ENCODE results near the gene SFPQ.
A peak's percentile ranks its signal among the peaks of the same experiment; 100 is the strongest.
"Not testable (repeated sequence)": the region's sequence is repeated elsewhere in the genome, so short reads cannot be mapped to it uniquely, and the experiment has no call there.

SFPQ gene

GRCh38 chr1:35188578-35189392 lies 4.2 kb downstream of the SFPQ start:
- DNase-seq (ENCODE audit: low read depth) = no peak

DNA sequence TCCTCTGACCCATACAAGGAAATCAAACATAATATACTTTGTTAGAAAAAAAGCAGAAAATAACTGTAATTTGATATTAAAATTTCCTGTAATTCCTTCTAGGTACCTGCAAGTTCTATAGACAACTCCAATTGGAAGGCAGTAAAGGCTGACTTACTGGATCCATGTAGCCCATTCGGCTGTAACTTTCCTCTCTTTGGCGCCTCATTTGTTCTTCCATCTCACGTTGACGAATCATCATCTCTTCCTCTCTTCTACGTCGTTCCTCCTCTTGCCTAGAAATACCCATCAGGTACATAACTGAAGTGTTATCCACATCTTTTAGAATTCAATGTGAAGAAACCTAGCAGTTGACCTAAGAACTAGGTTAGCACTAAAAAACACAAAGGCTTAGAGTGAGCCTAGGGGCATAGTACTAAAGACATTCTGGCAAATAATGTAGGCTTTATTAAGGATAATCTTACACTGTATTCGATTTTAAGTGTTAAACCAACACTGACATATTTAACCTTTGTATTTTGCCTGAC lies 5.1 kb downstream of the SFPQ start:
- no peak for DNase-seq (ENCODE audit: low read depth)

DNA sequence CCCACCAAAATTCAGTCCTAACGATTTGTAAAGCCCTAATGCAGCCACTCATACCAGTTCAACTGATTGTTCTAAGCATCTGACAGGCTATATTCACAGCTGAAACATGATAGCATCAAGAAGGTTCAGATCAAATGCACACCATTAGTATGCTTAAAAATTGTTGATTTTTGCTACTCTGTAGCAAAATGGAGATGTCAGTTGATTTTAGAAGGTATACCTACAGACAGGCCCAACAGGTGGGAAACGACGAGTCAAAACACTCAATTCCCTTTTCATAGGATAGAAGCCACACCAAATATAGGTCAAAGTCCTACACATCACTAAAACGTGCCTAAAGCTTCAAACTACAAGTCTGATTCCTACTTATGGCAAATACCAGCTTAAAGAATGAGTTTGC lies 6.7 kb downstream of the SFPQ start:
- DNase-seq (ENCODE audit: low read depth) = no peak

DNA sequence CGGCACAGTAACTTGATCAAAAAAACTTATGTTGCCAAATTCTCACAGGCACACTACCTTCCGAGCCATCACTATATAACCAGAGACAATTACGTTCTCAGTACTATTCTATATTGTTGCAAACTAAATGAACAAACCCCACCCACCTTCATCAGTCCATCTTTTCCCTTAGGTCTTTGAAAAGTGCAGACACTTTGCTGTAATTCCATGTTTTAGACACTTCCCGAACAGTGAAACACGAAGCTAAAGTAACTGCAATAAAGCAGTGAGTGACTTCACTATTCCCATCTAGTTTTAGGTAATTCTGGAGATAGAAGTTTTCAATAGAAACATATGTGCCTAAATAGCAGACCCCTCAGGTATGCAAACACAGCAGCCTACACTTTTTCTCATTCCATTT lies 7.7 kb downstream of the SFPQ start:
- no peak for DNase-seq (ENCODE audit: low read depth)

GRCh38 chr1:35184495-35185199 lies 8.3 kb downstream of the SFPQ start:
- DNase-seq (ENCODE audit: low read depth) = no peak

GRCh38 chr1:35181790-35182455 lies 11.0 kb downstream of the SFPQ start:
- no peak for DNase-seq (ENCODE audit: low read depth)

- DNase-seq (ENCODE audit: low read depth) = peak; percentile 83
These were observed 12.1 kb downstream of the SFPQ start for GRCh38 chr1:35180776-35181374.

DNA sequence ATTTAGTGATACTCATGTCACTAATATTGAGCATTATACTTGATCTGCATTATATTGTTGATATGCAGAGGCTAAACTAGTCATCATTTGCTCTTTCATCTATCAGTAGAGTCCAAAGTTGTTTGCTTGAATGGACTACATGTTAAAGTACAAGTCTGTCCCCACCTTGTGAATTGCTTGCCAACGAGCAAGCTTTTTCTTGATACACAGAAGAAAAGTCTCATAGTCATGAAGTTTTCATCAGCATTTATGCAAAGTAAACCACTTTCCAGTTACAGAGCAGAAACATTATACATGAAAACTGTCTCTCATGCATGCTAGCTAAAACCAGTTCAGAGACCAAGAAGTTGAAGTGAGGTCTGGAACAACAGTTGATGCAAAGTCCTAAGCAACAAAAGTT lies 13.0 kb downstream of the SFPQ start:
- no peak for DNase-seq (ENCODE audit: low read depth)

GRCh38 chr1:35178874-35179380 lies 14.0 kb downstream of the SFPQ start:
- DNase-seq (ENCODE audit: low read depth) = no peak

DNA sequence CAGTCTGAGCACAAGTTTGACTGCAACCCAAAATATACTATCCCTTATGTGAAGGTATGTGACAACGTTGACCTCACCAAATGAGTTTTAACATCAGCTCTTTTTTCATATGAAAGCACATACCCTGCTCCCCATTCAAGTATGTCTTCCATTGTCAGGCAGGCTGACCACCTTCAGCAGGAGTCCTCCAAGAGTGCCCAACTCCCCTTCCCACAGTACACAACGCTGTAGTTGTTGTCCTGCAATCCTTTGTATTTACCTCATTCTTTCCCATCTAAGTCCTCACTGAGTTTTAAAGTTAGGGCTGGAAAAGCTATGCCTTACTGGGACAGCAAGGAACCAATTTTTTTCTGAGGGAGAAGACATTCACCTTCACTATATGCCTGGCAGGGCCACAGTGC lies 14.7 kb downstream of the SFPQ start:
- DNase-seq (ENCODE audit: low read depth) = no peak

- DNase-seq (ENCODE audit: low read depth) = no peak
These were observed 15.6 kb downstream of the SFPQ start for GRCh38 chr1:35177237-35177786.

DNA sequence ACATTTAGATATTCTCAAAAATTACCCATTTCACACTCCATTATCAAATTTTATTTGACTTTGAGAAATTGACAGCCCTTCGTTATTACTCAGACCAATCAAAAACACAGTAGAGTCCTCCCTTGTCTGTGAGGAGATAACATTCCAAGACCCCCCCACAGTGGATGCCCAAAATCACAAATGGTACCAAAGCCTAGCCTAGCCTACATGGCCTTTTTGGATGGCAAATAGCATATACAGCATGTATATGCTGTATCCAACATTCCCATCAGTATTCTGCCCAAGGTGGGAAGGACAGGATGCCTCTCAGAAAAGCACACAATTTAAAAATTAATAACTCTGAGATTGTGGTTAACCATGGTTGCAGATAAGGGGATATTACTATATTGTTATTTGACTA lies 17.3 kb downstream of the SFPQ start:
- DNase-seq (ENCODE audit: low read depth) = no peak

DNA sequence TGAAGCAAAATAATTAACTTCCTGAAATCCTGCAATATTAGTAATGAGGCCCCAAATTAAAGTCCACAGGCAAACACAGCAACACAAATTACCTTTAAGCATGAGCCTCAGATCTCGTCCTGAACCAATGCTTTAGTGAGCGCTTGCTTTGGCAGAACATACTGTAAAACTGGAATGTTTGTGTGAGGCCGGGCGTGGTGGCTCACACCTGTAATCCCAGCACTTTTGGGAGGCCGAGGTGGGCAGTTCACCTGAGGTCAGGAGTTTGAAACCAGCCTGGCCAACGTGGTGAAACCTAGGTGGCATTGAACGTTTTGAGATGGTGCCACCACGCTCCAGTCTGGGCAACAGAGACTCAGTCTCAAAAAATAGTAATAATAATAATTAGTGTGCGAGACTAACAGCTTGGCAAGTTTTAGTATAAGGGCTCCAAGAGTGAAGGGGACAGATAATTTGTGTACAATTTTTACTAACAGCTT lies 17.8 kb downstream of the SFPQ start:
- DNase-seq (ENCODE audit: low read depth) = no peak

GRCh38 chr1:35173909-35174540 lies 18.9 kb downstream of the SFPQ start:
- DNase-seq (ENCODE audit: low read depth) = no peak

GRCh38 chr1:35173491-35173890 lies 19.5 kb downstream of the SFPQ start:
- DNase-seq (ENCODE audit: low read depth) = no peak

GRCh38 chr1:35172022-35172421 lies 20.9 kb downstream of the SFPQ start:
- DNase-seq (ENCODE audit: low read depth) = no peak

DNA sequence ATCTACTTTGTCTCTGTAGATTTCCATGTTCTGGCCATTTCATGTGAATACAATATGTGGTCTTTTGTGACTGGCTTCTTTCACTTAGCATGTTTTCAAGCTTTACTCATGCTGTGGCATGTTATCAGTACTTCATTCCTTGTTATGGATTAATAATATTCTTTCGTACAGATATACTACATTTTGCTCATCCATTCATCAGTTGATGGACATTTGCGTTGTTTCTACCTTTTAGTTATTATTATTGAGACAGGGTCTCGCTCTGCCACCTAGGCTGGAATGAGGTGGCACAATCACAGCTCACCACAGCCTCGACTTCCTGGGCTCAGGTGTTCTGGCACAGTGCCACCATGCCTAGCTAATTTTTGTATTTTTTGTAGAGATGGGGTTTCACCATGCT lies 21.4 kb downstream of the SFPQ start:
- DNase-seq (ENCODE audit: low read depth) = no peak

DNA sequence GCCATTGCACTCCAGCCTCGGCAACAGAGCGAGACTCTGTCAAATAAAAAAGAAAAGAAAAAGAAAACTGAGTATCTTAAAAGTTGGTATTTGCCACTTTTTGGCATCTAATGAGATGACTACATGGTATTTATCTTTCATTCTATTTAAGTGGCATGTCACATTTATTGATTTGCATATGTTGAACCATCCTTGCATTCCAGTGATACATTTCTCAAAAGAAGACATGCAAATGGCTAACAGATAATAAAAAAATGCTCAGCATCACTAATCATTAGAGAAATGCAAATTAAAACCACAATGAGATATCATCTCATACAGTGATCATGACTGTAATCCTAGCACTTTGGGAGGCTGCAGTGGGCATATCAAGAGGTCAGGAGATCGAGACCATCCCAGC lies 28.1 kb downstream of the SFPQ start:
- no peak for DNase-seq (ENCODE audit: low read depth)

GRCh38 chr1:35151220-35151619 lies 41.7 kb downstream of the SFPQ start:
- no peak for DNase-seq (ENCODE audit: low read depth)

DNA sequence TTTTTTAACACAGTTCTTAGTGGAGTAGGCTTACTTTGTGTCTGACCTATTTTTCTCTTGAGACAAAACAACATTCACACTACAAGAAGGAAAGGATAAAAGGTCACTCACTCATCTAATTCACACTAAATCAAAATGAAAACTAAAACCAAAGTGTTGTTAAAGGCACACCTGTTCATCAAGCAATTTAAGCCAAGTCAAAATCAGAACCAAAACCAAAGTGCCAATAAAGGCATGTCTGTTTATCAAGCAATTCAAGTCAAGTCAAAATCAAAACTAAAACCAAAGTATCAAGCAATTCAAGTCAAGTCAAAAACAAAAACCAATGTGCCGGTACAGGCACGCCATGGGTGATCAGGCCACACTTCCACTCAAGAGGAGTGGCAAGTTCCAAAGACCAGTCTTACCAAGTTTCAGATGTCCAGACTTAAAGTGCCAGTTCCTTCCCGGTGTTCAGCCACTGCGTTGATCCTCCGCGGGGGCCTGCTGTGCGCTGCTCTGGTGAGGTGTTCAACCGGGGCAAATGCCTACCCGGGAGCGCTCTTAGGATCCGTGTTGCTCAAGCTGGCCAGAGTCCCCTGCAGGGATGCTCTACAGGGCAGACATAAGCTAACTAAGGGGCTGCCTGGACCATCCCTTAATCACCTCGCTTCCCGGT lies 46.9 kb downstream of the SFPQ start:
- not testable (repeated sequence) for DNase-seq (ENCODE audit: low read depth)

All from amniotic epithelial cell (primary cell).